ENCODE data around the gene QRICH1.

DNA sequence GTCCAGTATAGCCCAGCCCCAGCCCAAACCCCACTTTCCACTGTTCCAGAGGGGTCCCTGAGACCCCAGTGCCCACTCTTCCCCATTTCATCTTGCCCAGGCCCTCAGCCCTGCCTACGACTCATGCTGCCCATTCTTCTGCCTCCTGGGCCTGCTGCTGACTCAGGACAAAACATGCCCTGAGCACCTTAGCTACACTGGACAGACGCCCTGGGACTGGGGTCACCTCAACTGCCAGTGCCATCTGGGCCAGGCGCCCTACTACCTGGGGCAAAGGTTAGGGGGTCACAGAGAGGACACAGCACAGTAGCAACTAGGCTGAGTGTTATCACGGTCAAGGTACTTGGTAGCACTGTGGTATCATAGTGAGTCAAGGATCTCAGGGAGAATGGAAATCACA is 41.6 kb upstream of the QRICH1 start:
- TF ChIP-seq EP300 (IDR thresholded peaks at IDR 0.05; ENCODE audit: borderline replicate concordance) (no peak), TAF1 (IDR thresholded peaks at IDR 0.05; ENCODE audit: low read depth) (no peak), RAD21 (IDR thresholded peaks at IDR 0.05; ENCODE audit: low read depth) (no peak), NFIC (IDR thresholded peaks at IDR 0.05) (no peak), YY1 (IDR thresholded peaks at IDR 0.05; ENCODE audit: low read depth) (no peak), FOXM1 (IDR thresholded peaks at IDR 0.05; ENCODE audit: borderline replicate concordance, low read depth) (no peak), TCF12 (IDR thresholded peaks at IDR 0.05; ENCODE audit: low read depth) (no peak), CREB1 (IDR thresholded peaks at IDR 0.05; ENCODE audit: low read depth) (no peak), CEBPB (IDR thresholded peaks at IDR 0.05) (no peak)
- TF ChIP-seq, protein P1, sequence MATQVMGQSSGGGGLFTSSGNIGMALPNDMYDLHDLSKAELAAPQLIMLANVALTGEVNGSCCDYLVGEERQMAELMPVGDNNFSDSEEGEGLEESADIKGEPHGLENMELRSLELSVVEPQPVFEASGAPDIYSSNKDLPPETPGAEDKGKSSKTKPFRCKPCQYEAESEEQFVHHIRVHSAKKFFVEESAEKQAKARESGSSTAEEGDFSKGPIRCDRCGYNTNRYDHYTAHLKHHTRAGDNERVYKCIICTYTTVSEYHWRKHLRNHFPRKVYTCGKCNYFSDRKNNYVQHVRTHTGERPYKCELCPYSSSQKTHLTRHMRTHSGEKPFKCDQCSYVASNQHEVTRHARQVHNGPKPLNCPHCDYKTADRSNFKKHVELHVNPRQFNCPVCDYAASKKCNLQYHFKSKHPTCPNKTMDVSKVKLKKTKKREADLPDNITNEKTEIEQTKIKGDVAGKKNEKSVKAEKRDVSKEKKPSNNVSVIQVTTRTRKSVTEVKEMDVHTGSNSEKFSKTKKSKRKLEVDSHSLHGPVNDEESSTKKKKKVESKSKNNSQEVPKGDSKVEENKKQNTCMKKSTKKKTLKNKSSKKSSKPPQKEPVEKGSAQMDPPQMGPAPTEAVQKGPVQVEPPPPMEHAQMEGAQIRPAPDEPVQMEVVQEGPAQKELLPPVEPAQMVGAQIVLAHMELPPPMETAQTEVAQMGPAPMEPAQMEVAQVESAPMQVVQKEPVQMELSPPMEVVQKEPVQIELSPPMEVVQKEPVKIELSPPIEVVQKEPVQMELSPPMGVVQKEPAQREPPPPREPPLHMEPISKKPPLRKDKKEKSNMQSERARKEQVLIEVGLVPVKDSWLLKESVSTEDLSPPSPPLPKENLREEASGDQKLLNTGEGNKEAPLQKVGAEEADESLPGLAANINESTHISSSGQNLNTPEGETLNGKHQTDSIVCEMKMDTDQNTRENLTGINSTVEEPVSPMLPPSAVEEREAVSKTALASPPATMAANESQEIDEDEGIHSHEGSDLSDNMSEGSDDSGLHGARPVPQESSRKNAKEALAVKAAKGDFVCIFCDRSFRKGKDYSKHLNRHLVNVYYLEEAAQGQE (IDR thresholded peaks at IDR 0.05; ENCODE audit: low read depth) = no peak
- TF ChIP-seq, protein P2, sequence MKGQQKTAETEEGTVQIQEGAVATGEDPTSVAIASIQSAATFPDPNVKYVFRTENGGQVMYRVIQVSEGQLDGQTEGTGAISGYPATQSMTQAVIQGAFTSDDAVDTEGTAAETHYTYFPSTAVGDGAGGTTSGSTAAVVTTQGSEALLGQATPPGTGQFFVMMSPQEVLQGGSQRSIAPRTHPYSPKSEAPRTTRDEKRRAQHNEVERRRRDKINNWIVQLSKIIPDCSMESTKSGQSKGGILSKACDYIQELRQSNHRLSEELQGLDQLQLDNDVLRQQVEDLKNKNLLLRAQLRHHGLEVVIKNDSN (IDR thresholded peaks at IDR 0.05) = no peak
- TF ChIP-seq, protein P3, sequence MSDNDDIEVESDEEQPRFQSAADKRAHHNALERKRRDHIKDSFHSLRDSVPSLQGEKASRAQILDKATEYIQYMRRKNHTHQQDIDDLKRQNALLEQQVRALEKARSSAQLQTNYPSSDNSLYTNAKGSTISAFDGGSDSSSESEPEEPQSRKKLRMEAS (IDR thresholded peaks at IDR 0.05) = no peak

All from Ishikawa (cell line).